ENCODE results near the gene CD44.

DNA sequence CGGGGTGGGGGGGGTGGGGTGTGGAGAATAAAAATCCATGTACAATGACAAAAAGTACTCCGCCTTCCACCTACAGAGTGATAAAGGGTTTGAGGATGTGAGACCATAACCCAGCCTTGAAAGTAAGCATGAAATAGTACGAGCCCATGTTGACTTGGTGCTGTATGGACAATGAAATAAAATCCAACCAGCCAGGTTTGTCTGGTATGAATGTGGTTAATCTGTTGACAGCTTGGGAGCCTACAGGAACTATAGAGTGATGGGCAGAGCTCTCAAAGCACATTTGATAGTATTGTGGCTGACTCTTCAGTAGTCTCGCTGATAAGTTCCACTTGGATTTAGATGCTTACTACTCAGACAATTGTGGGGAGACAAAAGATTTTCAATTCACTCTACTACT, 48.8 kb upstream of the CD44 start:
- TF ChIP-seq NFIC (IDR thresholded peaks at IDR 0.05) = no peak
- no peak for TF ChIP-seq RAD21 (IDR thresholded peaks at IDR 0.05; ENCODE audit: low read depth)
- no peak for TF ChIP-seq TCF12 (IDR thresholded peaks at IDR 0.05; ENCODE audit: low read depth)
- no peak for TF ChIP-seq EP300 (IDR thresholded peaks at IDR 0.05; ENCODE audit: borderline replicate concordance)
- TF ChIP-seq, protein P1, sequence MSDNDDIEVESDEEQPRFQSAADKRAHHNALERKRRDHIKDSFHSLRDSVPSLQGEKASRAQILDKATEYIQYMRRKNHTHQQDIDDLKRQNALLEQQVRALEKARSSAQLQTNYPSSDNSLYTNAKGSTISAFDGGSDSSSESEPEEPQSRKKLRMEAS (IDR thresholded peaks at IDR 0.05) = no peak
- no peak for TF ChIP-seq FOXM1 (IDR thresholded peaks at IDR 0.05; ENCODE audit: borderline replicate concordance, low read depth)
- TF ChIP-seq CEBPB (IDR thresholded peaks at IDR 0.05) = no peak

All from Ishikawa (cell line).